A549 (cell line): Measurements from ENCODE around the gene IL21. TPM values are rescaled to one million over a fixed set of nuclear protein-coding genes. Genes with fewer than 3 reads are reported as not detected.

ENCODE experiments used
- ATAC-seq, 2 experiments: fragments of 200-7000 bp in 1 of 2; fragments of >200 bp in 1 of 2; cut with Nextera tagmentation in 1 of 2; cut with Tn5 transposase in 1 of 2; 3 replicates each; pipeline versions ENCODE4 v1.8.0 to v1.9.1; 2018 to 2020; ENCODE audit warnings: mild to moderate bottlenecking in 1 of 2, moderate library complexity in 1 of 2
- CTCF ChIA-PET: fragments of 300-600 bp; sonication (Branson Sonifier 250); formaldehyde crosslinking; extraction: SDS; loops from one replicate; lab custom pipeline; 2021; ENCODE audit warnings: antibody characterized with exemption, inconsistent platforms; lab: Yijun Ruan, JAX
- POLR2A ChIA-PET: fragments of 350-600 bp; formaldehyde crosslinking; extraction: SDS; loops from one replicate; lab custom pipeline; 2021; ENCODE audit warnings: antibody characterized with exemption, inconsistent platforms; lab: Yijun Ruan, JAX
- DNase-seq, 2 experiments: peaks; one replicate each; pipeline versions ENCODE4 v3.0.0 to v3.0.0-alpha.2; 2011 to 2016; ENCODE audit warnings: low read depth in 1 of 2, low spot score in 1 of 2
- FAIRE-seq: peaks from 2 replicates; lab custom pipeline; 2011; peaks lifted over from hg19 to GRCh38; lab: Jason Lieb, UNC
- H3K27ac ChIP-seq, 2 experiments: fragments of >200 bp; sonication (Bioruptor Twin); formaldehyde crosslinking; 3 replicates each; pipeline ENCODE4 v1.5.1; 2016 to 2017
- H3K4me1 ChIP-seq: fragments of >200 bp; sonication (Bioruptor Twin); formaldehyde crosslinking; 3 replicates; pipeline ENCODE4 v1.6.1; 2016
- H3K4me2 ChIP-seq: fragments of >200 bp; sonication (Bioruptor Twin); formaldehyde crosslinking; 3 replicates; pipeline ENCODE4 v1.6.1; 2016
- H3K4me3 ChIP-seq: fragments of >200 bp; sonication (Bioruptor Twin); formaldehyde crosslinking; 3 replicates; pipeline ENCODE4 v1.5.1; 2016
- H3K9me3 ChIP-seq: fragments of >200 bp; sonication (Bioruptor Twin); formaldehyde crosslinking; 3 replicates; pipeline ENCODE4 v1.6.1; 2016
- ATOH8 ChIP-seq: fragments of 250-450 bp; sonication (Bioruptor Pico); IDR thresholded peaks from 2 replicates; pipeline ENCODE4 v1.5.0; 2020; ENCODE audit warnings: low read depth, mild to moderate bottlenecking, moderate library complexity
- BCL3 ChIP-seq: fragments of >200 bp; sonication (Bioruptor Twin); formaldehyde crosslinking; IDR thresholded peaks from 3 replicates; pipeline ENCODE4 v1.6.1; 2016
- CBX2 ChIP-seq: fragments of 200-600 bp; sonication (generic); IDR thresholded peaks from 2 replicates; pipeline ENCODE4 v1.6.1; 2016; ENCODE audit warnings: low read depth, mild to moderate bottlenecking, borderline replicate concordance
- CEBPB ChIP-seq, 2 experiments: fragments of >200 bp in 1 of 2; sonication (Bioruptor Twin) in 1 of 2; formaldehyde crosslinking in 1 of 2; IDR thresholded peaks; 2 replicates each; pipeline ENCODE4 v1.6.1; 2012 to 2016
- CHD4 ChIP-seq: fragments of 200-600 bp; sonication (generic); IDR thresholded peaks from 2 replicates; pipeline ENCODE4 v1.6.1; 2016; ENCODE audit warnings: antibody characterized with exemption, mild to moderate bottlenecking, borderline replicate concordance
- E2F6 ChIP-seq: IDR thresholded peaks from 2 replicates; pipeline ENCODE4 v1.6.1; 2012; ENCODE audit warnings: low read depth, borderline replicate concordance
- EHMT2 ChIP-seq: fragments of 200-600 bp; sonication (generic); IDR thresholded peaks from 2 replicates; pipeline ENCODE4 v1.6.1; 2016; ENCODE audit warnings: antibody characterized with exemption, low read depth, mild to moderate bottlenecking, moderate library complexity
- ELK1 ChIP-seq: fragments of 150-350 bp; IDR thresholded peaks from 2 replicates; pipeline ENCODE4 v1.6.1; 2014; ENCODE audit warnings: low read depth, mild to moderate bottlenecking, low read length
- FOSL2 ChIP-seq, 2 experiments: fragments of 450-650 bp in 1 of 2; fragments of >200 bp in 1 of 2; sonication (Bioruptor Twin) in 1 of 2; formaldehyde crosslinking; IDR thresholded peaks; 2 replicates each; pipeline versions ENCODE4 v1.5.0 to v1.6.1; 2016 to 2020; ENCODE audit warnings: mild to moderate bottlenecking in 1 of 2, moderate library complexity in 1 of 2
- HDAC2 ChIP-seq: fragments of 200-600 bp; sonication (generic); IDR thresholded peaks from 2 replicates; pipeline ENCODE4 v1.6.1; 2016
- HEYL ChIP-seq: fragments of 250-450 bp; sonication (Bioruptor Pico); IDR thresholded peaks from 2 replicates; pipeline ENCODE4 v1.8.0; 2021; ENCODE audit warnings: mild to moderate bottlenecking, moderate library complexity
- JUNB ChIP-seq: fragments of >200 bp; sonication (Bioruptor Twin); formaldehyde crosslinking; IDR thresholded peaks from 2 replicates; pipeline ENCODE4 v1.6.1; 2016
- MAFK ChIP-seq: fragments of 450-650 bp; IDR thresholded peaks from 2 replicates; pipeline ENCODE4 v1.6.1; 2014; ENCODE audit not compliant: partially characterized antibody
- MAZ ChIP-seq: fragments of 150-350 bp; IDR thresholded peaks from 2 replicates; pipeline ENCODE4 v1.6.1; 2014; ENCODE audit warnings: antibody characterized with exemption, low read depth, low read length, borderline replicate concordance
- NFE2L2 ChIP-seq: fragments of 150-350 bp; conservative IDR thresholded peaks from 2 replicates; pipeline ENCODE4 v1.6.1; 2014; ENCODE audit warnings: low read length
- NPAS2 ChIP-seq: fragments of 250-450 bp; sonication (Bioruptor Pico); IDR thresholded peaks from 2 replicates; pipeline ENCODE4 v1.8.0; 2022; ENCODE audit warnings: mild to moderate bottlenecking, moderate library complexity, borderline replicate concordance
- POLR2A ChIP-seq: IDR thresholded peaks from 2 replicates; pipeline ENCODE4 v1.6.1; 2012; ENCODE audit warnings: mild to moderate bottlenecking, low read length
- RARB ChIP-seq: fragments of 250-450 bp; sonication (Bioruptor Pico); IDR thresholded peaks from 2 replicates; pipeline ENCODE4 v1.8.0; 2021; ENCODE audit warnings: mild to moderate bottlenecking, moderate library complexity
- RNF2 ChIP-seq: fragments of 200-600 bp; sonication (generic); IDR thresholded peaks from 2 replicates; pipeline ENCODE4 v1.6.1; 2016; ENCODE audit warnings: low read depth, mild to moderate bottlenecking, antibody characterized with exemption, moderate library complexity, borderline replicate concordance
- SMC3 ChIP-seq: fragments of >200 bp; sonication (Bioruptor Twin); formaldehyde crosslinking; IDR thresholded peaks from 3 replicates; pipeline ENCODE4 v1.6.1; 2018; ENCODE audit warnings: inconsistent platforms
- TP53 ChIP-seq: fragments of 250-450 bp; sonication (Bioruptor Pico); IDR thresholded peaks from 2 replicates; pipeline ENCODE4 v1.5.0; 2021; ENCODE audit warnings: mild to moderate bottlenecking, moderate library complexity
- ZSCAN20 ChIP-seq: fragments of 250-450 bp; sonication (Bioruptor Pico); IDR thresholded peaks from 2 replicates; pipeline ENCODE4 v1.8.0; 2022; ENCODE audit warnings: mild to moderate bottlenecking, moderate library complexity
- WGBS: methylation state at CpG from one replicate; pipeline ENCODE4 v1.1.6; 2017; ENCODE audit errors: missing lambda C conversion rate; 5-methylcytosine and 5-hydroxymethylcytosine counted together
- polyA plus RNA-seq, 4 experiments: library from polyadenylated mRNA; depleted of rRNA in 3 of 4; stranded (reverse); fragments of >200 nt; fragmentation: RNase III in 1 of 4; extraction: RNeasy Plus Mini Kit Qiagen cat#74134 plus additional on column Dnase treatment in 1 of 4; gene quantifications; 2 replicates in 3 of 4; 3 replicates in 1 of 4; pipeline ENCODE4 v1.2.3, GENCODE V29; 2011 to 2017

IL21 gene
- polyA plus RNA-seq, 2 of the 4 experiments (the other 2 are of a cell fraction), result not detected

GRCh38 chr4:122668241-122668640, 47.4 kb upstream of the IL21 start:
- CTCF ChIA-PET, result interaction anchor here (1.2 kb wide), 1 partner anchor 11 kb away, joined by 3 read pairs; no protein-coding TSS in a partner anchor
- DNase-seq, result no peak
- 84% methylated on average over 4 of the region's 4 CpGs for WGBS
- peaks cover 15% of the 10 kb centered on the region for H3K4me1 ChIP-seq
- ATAC-seq, result no peak
- no peak for FAIRE-seq
- no peak for TF ChIP-seq MAFK
- no peak for TF ChIP-seq MAZ
- TF ChIP-seq HEYL (CRISPR knock-in tag), result no peak
- no peak for TF ChIP-seq BCL3
- no peak for TF ChIP-seq ATOH8 (CRISPR knock-in tag)
- no peak for TF ChIP-seq JUNB
- no peak overlapping the region; a peak in 1 of 6 replicates for H3K27ac ChIP-seq
- no peak overlapping the region for H3K4me3 ChIP-seq
- no peak overlapping the region for H3K4me2 ChIP-seq
- H3K9me3 ChIP-seq, result no peaks in the 10 kb centered on the region
- POLR2A ChIA-PET, result no interaction called here

- no peaks in the 10 kb centered on the region for H3K9me3 ChIP-seq
- H3K4me3 ChIP-seq, result no peak overlapping the region
- ChIA-PET POLR2A (no interaction called here), CTCF (interaction anchor here (0.6 to 1.0 kb wide), 2 partner anchors 8 to 266 kb away, joined by 3 read pairs; no protein-coding TSS in a partner anchor)
- no peak for FAIRE-seq
- DNase-seq, result peak; percentile 13 to 46
- peak overlapping the region in 1 of 2 experiments; percentile 43; a peak in 3 of 6 replicates for H3K27ac ChIP-seq
- WGBS, result 5% methylated on average over 2 of the region's 2 CpGs
- TF ChIP-seq JUNB (peak; percentile 89), NPAS2 (CRISPR knock-in tag) (no peak), CEBPB (IDR thresholded peaks at IDR 0.05) (peak in 1 of 2 experiments; percentile 33; a peak in 1 of 4 replicates), FOSL2 (IDR thresholded peaks at IDR 0.05) (peak; percentile 83), FOSL2 (CRISPR knock-in tag; IDR thresholded peaks at IDR 0.05) (peak; percentile 64)
- ATAC-seq, result peak; percentile 63 to 82; a peak in 5 of 6 replicates
- H3K4me1 ChIP-seq, result peaks cover 15% of the 10 kb centered on the region
- H3K4me2 ChIP-seq, result peak overlapping the region; percentile 49; the same call in 2 of the 3 replicates
Observed at GRCh38 chr4:122666527-122667245, 45.8 kb upstream of the IL21 start.

- CTCF ChIA-PET, result interaction anchor here (1.1 to 1.7 kb wide), 3 partner anchors 21 to 63 kb away, joined by 3 to 6 read pairs (median 3); no protein-coding TSS in a partner anchor
- DNase-seq (no peak), FAIRE-seq (no peak)
- Histone ChIP-seq H3K4me1 (peaks cover 15% of the 10 kb centered on the region), H3K9me3 (no peaks in the 10 kb centered on the region)
- no peak for TF ChIP-seq SMC3
- TF ChIP-seq NFE2L2, result no peak
- TF ChIP-seq RNF2, result no peak
- TF ChIP-seq CBX2, result no peak
- no peak for TF ChIP-seq EHMT2
- no peak for TF ChIP-seq POLR2A
- TF ChIP-seq ELK1, result no peak
- no peak for TF ChIP-seq ZSCAN20 (CRISPR knock-in tag)
- TF ChIP-seq NPAS2 (CRISPR knock-in tag), result no peak
- no peak for TF ChIP-seq MAZ
- TF ChIP-seq RARB, result no peak
- no peak for TF ChIP-seq HDAC2
- no peak for TF ChIP-seq CHD4
- no peak for TF ChIP-seq E2F6
- TF ChIP-seq TP53 (CRISPR knock-in tag), result no peak
- TF ChIP-seq, all 56 proteins: peak for 0
- ATAC-seq, result no peak
- 79% methylated on average over 5 of the region's 5 CpGs for WGBS
- no peak overlapping the region for H3K4me2 ChIP-seq
- H3K4me3 ChIP-seq, result no peak overlapping the region
- no peak overlapping the region; a peak in 1 of 6 replicates for H3K27ac ChIP-seq
- POLR2A ChIA-PET, result no interaction called here
Observed at GRCh38 chr4:122665161-122665929, 44.5 kb upstream of the IL21 start.
